Tibial artery (tissue), 4 donors: ENCODE results near the gene GOPC.
A peak's percentile ranks its signal among the peaks of the same experiment; 100 is the strongest.

Source experiments
- DNase-seq, 2 donors: peaks; one replicate each; pipeline ENCODE4 v3.0.0-alpha.2; 2019
- H3K27ac ChIP-seq, 2 donors: fragments of 200-600 bp; sonication (generic) in 1 of 2; 1 replicate in 1 of 2; 2 replicates in 1 of 2; pipeline ENCODE4 v1.5.1; 2018 to 2019; ENCODE audit warnings: mild to moderate bottlenecking in 1 of 2
- H3K27me3 ChIP-seq, 2 donors: fragments of 200-600 bp; sonication (generic) in 1 of 2; one replicate each; pipeline versions ENCODE4 v1.5.1 to v1.6.0; 2016 to 2019
- H3K36me3 ChIP-seq, 3 donors: fragments of 200-600 bp; sonication (generic) in 2 of 3; one replicate each; pipeline ENCODE4 v1.5.1; 2016 to 2019; ENCODE audit warnings: mild to moderate bottlenecking in 2 of 3
- H3K4me1 ChIP-seq, 4 donors: fragments of 200-600 bp; sonication (generic) in 2 of 4; 1 replicate in 3 of 4; 2 replicates in 1 of 4; pipeline ENCODE4 v1.5.1; 2016 to 2019
- H3K4me3 ChIP-seq, 2 donors: fragments of 200-600 bp; sonication (generic) in 1 of 2; 1 replicate in 1 of 2; 2 replicates in 1 of 2; pipeline ENCODE4 v1.5.1; 2018 to 2019; ENCODE audit warnings: mild to moderate bottlenecking in 2 of 2
- H3K9me3 ChIP-seq, 3 donors: fragments of 200-600 bp; sonication (generic) in 1 of 3; one replicate each; pipeline ENCODE4 v1.5.1; 2016 to 2019
- CTCF ChIP-seq, 2 experiments: fragments of 200-600 bp in 1 of 2; fragments of 450-650 bp in 1 of 2; IDR thresholded peaks; one replicate each; pipeline ENCODE4 v1.5.1; 2017 to 2019; ENCODE audit warnings: antibody characterized with exemption in 2 of 2, mild to moderate bottlenecking in 1 of 2, moderate library complexity in 1 of 2
- intact Hi-C: fragments of 100-400 bp; cut with DNase I; formaldehyde crosslinking; loops from one replicate; pipeline ENCODE4 v1.15.0; 2023; ENCODE audit warnings: low total_unique reads

GOPC gene

DNA sequence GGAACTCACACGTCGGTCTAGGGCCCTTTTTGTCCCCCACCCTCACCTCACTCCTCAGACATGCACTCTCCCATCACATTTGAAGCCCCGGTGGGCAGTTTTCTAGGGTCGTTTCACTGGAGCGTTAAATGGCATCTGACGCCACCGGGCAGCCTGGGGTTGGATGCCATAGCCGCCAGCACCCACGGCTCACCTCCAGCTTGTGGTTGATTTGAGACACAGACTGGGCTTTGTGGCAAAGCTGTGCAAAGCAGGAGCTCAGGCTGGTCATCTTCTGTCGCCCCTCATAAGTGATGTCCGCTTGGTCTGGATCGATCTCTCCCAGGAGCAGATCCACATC, 530 bp downstream of the GOPC start:
- H3K4me3 ChIP-seq: peak overlapping the region; percentile 96 to 98
- no peaks in the 10 kb centered on the region for H3K9me3 ChIP-seq
- H3K27ac ChIP-seq: peak overlapping the region; percentile 89 to 91
- DNase-seq: no peak
- no peaks in the 10 kb centered on the region for H3K27me3 ChIP-seq
- H3K36me3 ChIP-seq: peaks cover 0 to 5% (median 0%) of the 10 kb centered on the region in 3 donors
- no peak for TF ChIP-seq CTCF (IDR thresholded peaks at IDR 0.05)
- intact Hi-C loops: loop anchor here (5.0 kb wide), 1 partner anchor 54 kb away; no protein-coding TSS in a partner anchor
- peaks cover 0 to 31% (median 7%) of the 10 kb centered on the region in 4 donors for H3K4me1 ChIP-seq

DNA sequence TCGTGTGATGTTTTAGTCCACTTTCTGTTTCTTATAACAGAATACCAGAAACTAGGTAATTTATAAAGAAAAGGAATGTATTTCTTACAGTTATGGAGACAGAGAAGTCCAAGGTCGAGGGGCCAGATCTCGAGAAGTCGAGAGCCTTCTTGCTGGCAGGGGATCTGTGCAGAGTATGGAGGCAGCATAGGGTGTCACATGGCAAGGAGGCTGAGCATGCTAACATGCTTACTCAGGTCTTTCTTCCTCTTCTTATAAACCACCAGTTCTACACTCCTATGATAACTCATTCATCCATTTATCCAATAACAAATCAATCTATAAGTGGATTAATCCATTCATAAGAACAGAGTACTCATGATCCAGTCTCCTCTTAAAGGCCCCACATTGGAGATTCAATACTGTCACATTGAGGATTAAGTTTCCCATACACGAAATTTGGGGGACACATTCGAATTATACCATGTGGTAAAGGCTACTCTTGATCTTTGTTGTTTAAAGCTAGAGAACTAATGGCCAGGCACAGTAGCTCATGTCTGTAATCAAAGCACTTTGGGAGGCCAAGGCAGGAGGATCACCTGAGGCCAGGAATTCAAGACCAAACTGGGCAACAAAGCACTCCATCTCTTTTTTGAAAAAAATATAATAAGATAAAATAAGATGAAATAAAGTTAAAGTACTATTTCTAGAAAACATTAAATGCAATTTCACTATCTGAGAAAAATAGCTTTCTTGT, 2.1 kb downstream of the GOPC start:
- H3K4me1 ChIP-seq: peaks cover 0 to 31% (median 7%) of the 10 kb centered on the region in 4 donors
- TF ChIP-seq CTCF (IDR thresholded peaks at IDR 0.05): no peak
- no peaks in the 10 kb centered on the region for H3K9me3 ChIP-seq
- no peak for DNase-seq
- no peaks in the 10 kb centered on the region for H3K27me3 ChIP-seq
- peaks cover 0 to 5% (median 0%) of the 10 kb centered on the region in 3 donors for H3K36me3 ChIP-seq
- H3K27ac ChIP-seq: no peak overlapping the region
- intact Hi-C loops: loop anchor here (5.0 kb wide), 1 partner anchor 53 kb away; no protein-coding TSS in a partner anchor
- peak overlapping the region in 1 of 2 donors; percentile 96 for H3K4me3 ChIP-seq

- Histone ChIP-seq H3K4me3 (no peak overlapping the region), H3K4me1 (peaks cover 0 to 26% (median 7%) of the 10 kb centered on the region in 4 donors), H3K27ac (no peak overlapping the region), H3K27me3 (no peaks in the 10 kb centered on the region), H3K36me3 (peaks cover 0 to 5% (median 3%) of the 10 kb centered on the region in 3 donors), H3K9me3 (no peaks in the 10 kb centered on the region)
- intact Hi-C loops: no loop called here
- TF ChIP-seq CTCF (IDR thresholded peaks at IDR 0.05): no peak
- no peak for DNase-seq
These were observed 4.6 kb downstream of the GOPC start for GRCh38 chr6:117597755-117598154.

DNA sequence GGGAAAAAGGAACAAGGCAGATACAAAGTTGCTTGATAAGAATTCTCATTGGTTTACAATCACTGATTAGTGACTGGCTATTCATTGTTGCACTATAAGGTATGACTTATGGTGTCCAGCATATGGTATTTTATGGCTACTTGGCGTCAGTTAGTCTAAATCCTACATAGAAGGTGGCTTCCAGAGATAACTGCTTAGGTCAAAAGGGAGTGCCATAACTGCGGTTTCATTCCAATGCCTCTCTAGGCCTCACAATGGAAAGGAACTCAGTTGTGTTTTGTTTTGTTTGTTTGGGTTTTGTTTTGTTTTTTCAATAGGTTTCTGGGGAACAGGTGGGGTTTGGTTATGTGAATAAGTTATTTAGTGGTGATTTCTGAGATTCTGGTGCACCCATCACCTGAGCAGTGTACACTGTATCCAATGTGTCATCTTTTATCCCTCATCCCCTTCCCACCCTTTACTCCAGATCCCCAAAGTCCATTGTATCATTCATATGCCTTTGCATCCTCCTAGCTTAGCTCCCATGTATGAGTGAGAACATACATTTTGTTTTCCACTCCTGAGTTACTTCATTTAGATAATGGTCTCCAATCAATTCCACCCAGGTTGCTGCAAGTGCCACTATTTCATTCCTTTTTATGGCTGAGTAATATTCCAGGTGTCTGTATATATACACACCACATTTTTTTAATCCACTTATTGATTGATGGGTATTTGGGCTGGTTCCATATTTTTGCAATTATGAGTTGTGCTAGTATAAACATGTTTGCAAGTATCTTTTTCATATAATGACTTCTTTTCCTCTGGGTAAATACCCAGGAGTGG, 7.0 kb downstream of the GOPC start:
- intact Hi-C loops: no loop called here
- Histone ChIP-seq H3K4me3 (no peak overlapping the region), H3K27ac (no peak overlapping the region), H3K27me3 (no peaks in the 10 kb centered on the region), H3K9me3 (no peaks in the 10 kb centered on the region), H3K4me1 (peaks cover 0 to 12% (median 4%) of the 10 kb centered on the region in 4 donors), H3K36me3 (peaks cover 0 to 5% (median 5%) of the 10 kb centered on the region in 3 donors)
- DNase-seq: no peak
- TF ChIP-seq CTCF (IDR thresholded peaks at IDR 0.05): no peak

DNA sequence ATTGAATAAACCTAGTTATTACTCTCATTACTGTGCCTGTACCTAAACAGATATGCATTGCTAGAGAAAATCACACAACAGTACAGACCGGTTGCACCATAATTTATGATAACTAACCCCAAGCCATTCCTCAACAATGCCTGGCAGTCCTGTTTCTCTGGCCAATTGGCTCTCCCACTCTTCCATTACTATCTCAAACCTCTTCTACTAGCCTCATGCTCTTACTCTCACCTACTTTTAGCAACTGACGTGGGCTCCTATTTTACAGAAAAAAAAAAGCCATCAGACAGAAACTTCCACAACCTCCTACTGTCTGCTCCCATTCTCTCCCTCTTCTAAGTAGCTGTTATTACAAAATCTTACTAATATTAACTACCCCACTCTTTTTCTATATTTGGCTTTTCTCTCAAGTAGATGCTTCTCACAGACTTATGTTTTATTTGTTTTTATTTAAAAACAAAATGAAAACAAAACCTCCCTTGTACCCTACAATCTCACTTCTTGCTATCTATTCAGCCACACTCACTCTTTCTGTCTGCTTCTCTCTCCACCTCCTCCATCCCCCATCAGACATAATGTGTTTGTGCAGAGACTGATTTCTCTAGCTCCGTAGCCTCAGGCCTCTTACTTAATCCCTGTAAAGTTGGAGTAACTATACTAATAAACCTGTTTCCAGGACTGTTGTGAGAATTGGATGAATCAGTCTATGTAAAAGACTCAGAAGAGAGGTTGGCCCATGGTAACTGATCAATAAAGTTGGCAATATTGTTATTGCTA, 9.1 kb downstream of the GOPC start:
- H3K4me3 ChIP-seq: no peak overlapping the region
- H3K9me3 ChIP-seq: no peaks in the 10 kb centered on the region
- no peak for DNase-seq
- H3K27ac ChIP-seq: no peak overlapping the region
- no peak for TF ChIP-seq CTCF (IDR thresholded peaks at IDR 0.05)
- peaks cover 0 to 19% (median 17%) of the 10 kb centered on the region in 3 donors for H3K36me3 ChIP-seq
- H3K27me3 ChIP-seq: no peaks in the 10 kb centered on the region
- no peaks in the 10 kb centered on the region for H3K4me1 ChIP-seq
- intact Hi-C loops: no loop called here
